Gastroesophageal sphincter (tissue), 4 donors: Measurements from ENCODE around the gene CECR2. TPM values are rescaled to one million over a fixed set of nuclear protein-coding genes. Genes with fewer than 3 reads are reported as not detected.

Source experiments
- ATAC-seq: fragments of 150-250 bp; one replicate; pipeline ENCODE4 v1.9.1; 2016; ENCODE audit warnings: mild to moderate bottlenecking, moderate library complexity
- H3K27ac ChIP-seq, 4 donors: fragments of 200-600 bp; sonication (generic) in 3 of 4; 1 replicate in 3 of 4; 2 replicates in 1 of 4; pipeline ENCODE4 v1.5.1; 2016 to 2019
- H3K27me3 ChIP-seq: fragments of 200-600 bp; sonication (generic); one replicate; pipeline ENCODE4 v1.5.1; 2019
- H3K36me3 ChIP-seq, 2 donors: fragments of 200-600 bp; sonication (generic); one replicate each; pipeline ENCODE4 v1.5.1; 2019; ENCODE audit warnings: control low read depth in 1 of 2
- H3K4me1 ChIP-seq, 3 donors: fragments of 200-600 bp; sonication (generic); 1 replicate in 2 of 3; 2 replicates in 1 of 3; pipeline ENCODE4 v1.5.1; 2016 to 2019; ENCODE audit warnings: control low read depth in 2 of 3
- H3K4me3 ChIP-seq, 2 donors: fragments of 200-600 bp; sonication (generic); one replicate each; pipeline ENCODE4 v1.5.1; 2019; ENCODE audit warnings: mild to moderate bottlenecking in 1 of 2, moderate library complexity in 1 of 2
- H3K9me3 ChIP-seq, 3 donors: fragments of 200-600 bp; sonication (generic); one replicate each; pipeline ENCODE4 v1.5.1; 2017 to 2019; ENCODE audit warnings: control low read depth in 2 of 3
- CTCF ChIP-seq, 4 experiments: fragments of 200-600 bp in 2 of 4; fragments of 450-650 bp in 2 of 4; sonication (generic) in 1 of 4; IDR thresholded peaks; one replicate each; pipeline ENCODE4 v1.5.1; 2017 to 2019; ENCODE audit warnings: antibody characterized with exemption in 4 of 4, mild to moderate bottlenecking in 2 of 4, moderate library complexity in 2 of 4
- EP300 ChIP-seq: sonication (generic); formaldehyde crosslinking; IDR thresholded peaks from one replicate; pipeline ENCODE4 v1.6.1; 2017; ENCODE audit warnings: antibody characterized with exemption, mild to moderate bottlenecking
- POLR2A ChIP-seq, 2 donors: fragments of 450-650 bp; IDR thresholded peaks; one replicate each; pipeline ENCODE4 v1.6.1; 2017; ENCODE audit warnings: antibody characterized with exemption in 2 of 2, mild to moderate bottlenecking in 2 of 2, moderate library complexity in 1 of 2
- POLR2AphosphoS5 ChIP-seq: sonication (generic); formaldehyde crosslinking; IDR thresholded peaks from one replicate; pipeline ENCODE4 v1.6.1; 2017; ENCODE audit warnings: antibody characterized with exemption
- WGBS, 2 donors: methylation state at CpG; one replicate each; pipeline ENCODE4 v1.1.5; 2018; ENCODE audit warnings: low coverage in 1 of 2; 5-methylcytosine and 5-hydroxymethylcytosine counted together
- total RNA-seq, 4 donors: library from RNA; depleted of rRNA; stranded (reverse); fragments of >200 nt; gene quantifications; one replicate each; pipeline ENCODE4 v1.1.0, GENCODE V29; 2016

CECR2 gene
- total RNA-seq, 4 donors from 2014 or later = 0.72 to 1.7 (median 1.2) TPM

GRCh38 chr22:17446698-17447097 is 77.4 kb downstream of the CECR2 start:
- H3K27me3 ChIP-seq = peaks cover 3% of the 10 kb centered on the region
- H3K36me3 ChIP-seq = no peaks in the 10 kb centered on the region
- ATAC-seq = no peak
- no peak overlapping the region for H3K4me3 ChIP-seq
- no peaks in the 10 kb centered on the region for H3K9me3 ChIP-seq
- no peaks in the 10 kb centered on the region for H3K4me1 ChIP-seq
- WGBS, 2 donors = 89 to 90% methylated on average over 8 of the region's 10 CpGs
- TF ChIP-seq EP300 (no peak), POLR2AphosphoS5 (no peak), CTCF (IDR thresholded peaks at IDR 0.05) (no peak), POLR2A (IDR thresholded peaks at IDR 0.05) (no peak)
- no peak overlapping the region for H3K27ac ChIP-seq

- ATAC-seq = no peak
- Histone ChIP-seq H3K4me1 (no peaks in the 10 kb centered on the region), H3K27me3 (no peaks in the 10 kb centered on the region), H3K36me3 (no peaks in the 10 kb centered on the region), H3K4me3 (no peak overlapping the region), H3K27ac (no peak overlapping the region), H3K9me3 (peaks cover 0 to 10% (median 0%) of the 10 kb centered on the region in 3 donors)
- 84 to 93% methylated on average over 5 of the region's 5 CpGs for WGBS, 2 donors
- no peak for TF ChIP-seq CTCF (IDR thresholded peaks at IDR 0.05)
- no peak for TF ChIP-seq POLR2AphosphoS5
- TF ChIP-seq POLR2A (IDR thresholded peaks at IDR 0.05) = no peak
- no peak for TF ChIP-seq EP300
Observed at GRCh38 chr22:17451316-17451715, 82.1 kb downstream of the CECR2 start.

- Histone ChIP-seq H3K27me3 (no peaks in the 10 kb centered on the region), H3K27ac (no peak overlapping the region), H3K9me3 (no peaks in the 10 kb centered on the region), H3K4me3 (no peak overlapping the region), H3K4me1 (no peaks in the 10 kb centered on the region), H3K36me3 (no peaks in the 10 kb centered on the region)
- no peak for ATAC-seq
- TF ChIP-seq POLR2A (IDR thresholded peaks at IDR 0.05) (no peak), CTCF (IDR thresholded peaks at IDR 0.05) (no peak), EP300 (no peak), POLR2AphosphoS5 (no peak)
- 36 to 59% methylated on average over 3 to 6 of the region's 6 CpGs for WGBS, 2 donors
Observed at GRCh38 chr22:17460895-17461294, 91.6 kb downstream of the CECR2 start.

- Histone ChIP-seq H3K9me3 (no peaks in the 10 kb centered on the region), H3K27ac (no peak overlapping the region), H3K4me1 (peaks cover 0 to 13% (median 0%) of the 10 kb centered on the region in 3 donors), H3K36me3 (no peaks in the 10 kb centered on the region), H3K4me3 (no peak overlapping the region), H3K27me3 (peaks cover 9% of the 10 kb centered on the region)
- ATAC-seq = no peak
- 86 to 92% methylated on average over 4 of the region's 4 CpGs for WGBS, 2 donors
- TF ChIP-seq EP300 (no peak), POLR2AphosphoS5 (no peak), POLR2A (IDR thresholded peaks at IDR 0.05) (no peak), CTCF (IDR thresholded peaks at IDR 0.05) (no peak)
Observed at GRCh38 chr22:17470880-17471500, 101.7 kb downstream of the CECR2 start.

GRCh38 chr22:17471886-17472535 is 102.8 kb downstream of the CECR2 start:
- H3K4me1 ChIP-seq = peaks cover 0 to 13% (median 0%) of the 10 kb centered on the region in 3 donors
- H3K27me3 ChIP-seq = peaks cover 20% of the 10 kb centered on the region
- 63 to 97% methylated on average over 4 to 6 of the region's 6 CpGs for WGBS, 2 donors
- H3K27ac ChIP-seq = no peak overlapping the region
- peak; percentile 48 for ATAC-seq
- TF ChIP-seq POLR2AphosphoS5 (no peak), EP300 (no peak), CTCF (IDR thresholded peaks at IDR 0.05) (no peak), POLR2A (IDR thresholded peaks at IDR 0.05) (no peak)
- no peaks in the 10 kb centered on the region for H3K9me3 ChIP-seq
- H3K4me3 ChIP-seq = no peak overlapping the region
- no peaks in the 10 kb centered on the region for H3K36me3 ChIP-seq
